SU-DHL-6 (cell line): ENCODE measurements around the gene EFCAB6.

Experiments used
- H2AFZ ChIP-seq: fragments of 200-600 bp; sonication (generic); 2 replicates; pipeline ENCODE4 v1.6.1; 2014; ENCODE audit warnings: low read depth, mild to moderate bottlenecking, moderate library complexity, mixed read lengths, antibody characterized with exemption, low read length; ENCODE audit not compliant: severe bottlenecking
- H3F3A ChIP-seq: fragments of 200-600 bp; shearing (Covaris generic); 2 replicates; pipeline ENCODE4 v1.6.0; 2016; ENCODE audit warnings: antibody characterized with exemption, mild to moderate bottlenecking; ENCODE audit not compliant: insufficient read depth
- H3K27ac ChIP-seq: fragments of 200-600 bp; sonication (generic); 2 replicates; pipeline ENCODE4 v1.5.1; 2016; ENCODE audit warnings: low read depth, mild to moderate bottlenecking, low read length, moderate library complexity, mixed read lengths
- H3K27me3 ChIP-seq: fragments of 200-600 bp; sonication (generic), shearing (Covaris generic); 2 replicates; pipeline ENCODE4 v1.6.0; 2014; ENCODE audit warnings: mild to moderate bottlenecking, low read length
- H3K36me3 ChIP-seq: fragments of 200-600 bp; sonication (generic); 2 replicates; pipeline ENCODE4 v1.6.1; 2014; ENCODE audit warnings: mild to moderate bottlenecking, low read length, mixed read lengths
- H3K4me2 ChIP-seq: fragments of 300-600, 200-600 bp; shearing (Covaris generic), sonication (generic); 2 replicates; pipeline ENCODE4 v1.6.0; 2014; ENCODE audit warnings: low read length, low read depth, mild to moderate bottlenecking; ENCODE audit not compliant: poor library complexity, severe bottlenecking
- H3K4me3 ChIP-seq: fragments of 200-600 bp; sonication (generic); 2 replicates; pipeline ENCODE4 v1.5.1; 2014; ENCODE audit warnings: antibody characterized with exemption, low read length, mild to moderate bottlenecking, mixed read lengths; ENCODE audit not compliant: insufficient read depth, poor library complexity, severe bottlenecking
- H3K79me2 ChIP-seq: fragments of 200-600 bp; sonication (generic); 2 replicates; pipeline ENCODE4 v1.6.1; 2014; ENCODE audit warnings: mild to moderate bottlenecking, low read length, moderate library complexity; ENCODE audit not compliant: insufficient read depth
- H3K9ac ChIP-seq: fragments of 200-600 bp; sonication (generic); 2 replicates; pipeline ENCODE4 v1.7.0; 2014; ENCODE audit warnings: mild to moderate bottlenecking, low read length
- H3K9me2 ChIP-seq: fragments of 200-600 bp; sonication (generic); replicated peaks from 2 replicates; pipeline ENCODE4 v1.6.1; 2014; ENCODE audit warnings: low read length; ENCODE audit not compliant: insufficient read depth
- H3K9me3 ChIP-seq: fragments of 200-600 bp; sonication (generic); 2 replicates; pipeline ENCODE4 v1.6.1; 2014; ENCODE audit warnings: low read length, mixed read lengths; ENCODE audit not compliant: insufficient read depth
- H4K20me1 ChIP-seq: fragments of 200-600 bp; sonication (generic); 2 replicates; pipeline ENCODE4 v1.6.1; 2014; ENCODE audit warnings: low read depth, mild to moderate bottlenecking, antibody characterized with exemption, low read length, moderate library complexity, mixed read lengths
- CTCF ChIP-seq: fragments of 200-600 bp; sonication (generic); IDR thresholded peaks from one replicate; pipeline ENCODE4 v1.5.1; 2017; ENCODE audit warnings: antibody characterized with exemption, mild to moderate bottlenecking, low read length, moderate library complexity; ENCODE audit not compliant: insufficient read depth, poor library complexity, severe bottlenecking
- EZH2phosphoT487 ChIP-seq: fragments of 200-600 bp; sonication (generic), shearing (Covaris generic); conservative IDR thresholded peaks from 2 replicates; pipeline ENCODE4 v1.6.1; 2018; ENCODE audit warnings: mild to moderate bottlenecking, antibody characterized with exemption, low read length, moderate library complexity, mixed read lengths

The EFCAB6 gene

DNA sequence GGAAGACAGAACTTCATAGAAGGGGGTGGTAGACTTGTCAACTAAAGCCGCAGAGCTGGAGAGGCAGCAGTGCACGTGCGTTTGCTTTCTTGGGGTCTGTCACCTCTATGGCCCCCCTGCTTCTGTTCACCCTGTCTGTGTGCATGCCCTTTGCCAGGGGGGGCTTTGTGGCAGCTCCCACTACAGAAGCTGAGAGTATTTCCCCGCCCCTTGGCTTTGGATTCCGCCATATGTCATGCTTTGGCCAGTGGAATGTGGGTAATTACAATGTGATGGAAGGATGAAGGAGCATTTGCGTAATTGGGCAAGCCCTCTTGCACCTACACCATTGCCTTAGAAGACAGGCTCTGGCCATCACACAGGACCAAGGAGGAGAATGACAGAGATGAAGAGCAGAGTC lies 247.2 kb downstream of the EFCAB6 start:
- no peak overlapping the region for H3K27ac ChIP-seq
- no peaks in the 10 kb centered on the region for H3K9me3 ChIP-seq
- no peaks in the 10 kb centered on the region for H3K27me3 ChIP-seq
- no peak for TF ChIP-seq CTCF
- no peak for TF ChIP-seq EZH2phosphoT487
- H3K9ac ChIP-seq, result no peak overlapping the region
- no peaks in the 10 kb centered on the region for H3F3A ChIP-seq
- no peak overlapping the region for H3K4me3 ChIP-seq
- H3K36me3 ChIP-seq, result no peaks in the 10 kb centered on the region
- no peaks in the 10 kb centered on the region for H3K9me2 ChIP-seq
- no peak overlapping the region for H3K4me2 ChIP-seq
- no peaks in the 10 kb centered on the region for H3K79me2 ChIP-seq
- no peak overlapping the region for H2AFZ ChIP-seq
- H4K20me1 ChIP-seq, result no peaks in the 10 kb centered on the region

DNA sequence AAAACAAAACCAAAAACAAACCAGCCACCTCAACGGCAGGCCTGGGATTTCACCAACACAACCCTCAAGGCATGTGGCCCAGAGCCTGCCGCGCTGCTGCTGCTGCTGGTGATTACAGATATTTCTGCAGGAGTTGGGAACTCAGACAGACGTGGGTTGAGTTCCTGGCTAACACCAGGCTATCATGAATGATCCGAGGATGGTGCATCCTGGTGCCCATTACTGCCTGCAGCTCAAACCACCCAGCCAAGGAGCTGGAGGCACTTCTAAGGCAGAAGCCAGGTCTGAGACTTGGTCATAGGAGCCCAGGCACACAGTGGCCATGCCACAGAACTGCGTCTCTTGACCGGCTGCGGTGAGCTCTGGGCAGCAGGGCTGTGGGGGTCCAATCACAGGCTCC lies 248.5 kb downstream of the EFCAB6 start:
- H3K9me2 ChIP-seq, result no peaks in the 10 kb centered on the region
- H3K9me3 ChIP-seq, result no peaks in the 10 kb centered on the region
- no peaks in the 10 kb centered on the region for H4K20me1 ChIP-seq
- H3K4me2 ChIP-seq, result no peak overlapping the region
- H2AFZ ChIP-seq, result no peak overlapping the region
- no peaks in the 10 kb centered on the region for H3K27me3 ChIP-seq
- no peak overlapping the region for H3K27ac ChIP-seq
- no peaks in the 10 kb centered on the region for H3F3A ChIP-seq
- no peak overlapping the region for H3K9ac ChIP-seq
- H3K36me3 ChIP-seq, result no peaks in the 10 kb centered on the region
- no peaks in the 10 kb centered on the region for H3K79me2 ChIP-seq
- TF ChIP-seq CTCF (no peak), EZH2phosphoT487 (no peak)
- no peak overlapping the region for H3K4me3 ChIP-seq

DNA sequence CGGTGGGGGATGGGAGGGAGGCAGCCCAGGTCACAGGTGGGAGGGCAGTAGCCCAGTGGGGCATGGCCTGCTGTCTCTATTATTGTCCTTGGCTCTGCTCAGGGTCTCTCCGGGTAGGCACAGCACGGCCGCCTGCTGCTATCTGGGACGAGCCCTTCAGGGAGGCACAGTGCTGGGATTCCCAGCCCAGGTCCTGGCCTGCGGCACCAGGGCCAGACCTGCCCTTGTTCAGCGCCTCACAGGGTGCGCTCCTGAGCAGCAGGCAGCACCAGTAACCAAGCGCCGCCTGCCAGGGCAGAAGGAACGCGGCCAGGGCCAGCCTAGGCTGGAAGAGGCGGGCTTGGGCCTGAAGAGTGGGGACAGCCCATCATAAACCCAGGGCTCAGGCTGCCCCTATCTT lies 249.3 kb downstream of the EFCAB6 start:
- H3K9me2 ChIP-seq, result no peaks in the 10 kb centered on the region
- no peaks in the 10 kb centered on the region for H3K36me3 ChIP-seq
- H3K79me2 ChIP-seq, result no peaks in the 10 kb centered on the region
- H3K9ac ChIP-seq, result no peak overlapping the region
- no peak overlapping the region for H3K27ac ChIP-seq
- H3K4me2 ChIP-seq, result no peak overlapping the region
- H3K27me3 ChIP-seq, result no peaks in the 10 kb centered on the region
- H3K9me3 ChIP-seq, result no peaks in the 10 kb centered on the region
- H2AFZ ChIP-seq, result no peak overlapping the region
- no peak overlapping the region for H3K4me3 ChIP-seq
- H3F3A ChIP-seq, result no peaks in the 10 kb centered on the region
- TF ChIP-seq EZH2phosphoT487, result no peak
- TF ChIP-seq CTCF, result no peak
- no peaks in the 10 kb centered on the region for H4K20me1 ChIP-seq
